Activated CD8-positive, alpha-beta memory T cell treated with anti-CD3 and anti-CD28 coated beads, Interleukin-2, amount 50 U/mL, for 48 hours (primary cell): ENCODE measurements around the gene AFAP1.
A peak's percentile ranks its signal among the peaks of the same experiment; 100 is the strongest.

Experiments
- DNase-seq: peaks from one replicate; pipeline ENCODE4 v3.0.0-alpha.2; 2020

Gene AFAP1

DNA sequence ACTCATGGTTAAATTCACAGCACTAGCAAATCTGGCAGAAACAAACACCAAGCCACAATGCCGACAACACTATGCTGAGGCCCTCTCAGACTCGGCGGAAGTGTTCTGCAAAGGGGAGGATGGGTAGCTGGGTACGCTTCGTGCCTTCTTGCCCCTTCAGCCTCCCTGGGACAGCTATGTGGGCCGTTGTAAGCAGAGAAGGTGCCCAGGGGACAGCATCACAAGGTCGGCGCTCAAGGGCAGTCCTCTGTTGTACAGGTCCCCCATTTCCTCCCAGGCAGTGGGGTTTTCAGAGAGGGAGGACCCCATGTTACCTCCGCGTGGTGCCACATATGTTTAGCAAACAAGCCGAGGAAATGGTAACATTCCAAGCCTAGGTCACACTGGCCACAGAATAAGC lies 173.6 kb downstream of the AFAP1 start:
- DNase-seq = no peak

- DNase-seq = no peak
Observed at GRCh38 chr4:7765666-7766065, 174.0 kb downstream of the AFAP1 start.

DNA sequence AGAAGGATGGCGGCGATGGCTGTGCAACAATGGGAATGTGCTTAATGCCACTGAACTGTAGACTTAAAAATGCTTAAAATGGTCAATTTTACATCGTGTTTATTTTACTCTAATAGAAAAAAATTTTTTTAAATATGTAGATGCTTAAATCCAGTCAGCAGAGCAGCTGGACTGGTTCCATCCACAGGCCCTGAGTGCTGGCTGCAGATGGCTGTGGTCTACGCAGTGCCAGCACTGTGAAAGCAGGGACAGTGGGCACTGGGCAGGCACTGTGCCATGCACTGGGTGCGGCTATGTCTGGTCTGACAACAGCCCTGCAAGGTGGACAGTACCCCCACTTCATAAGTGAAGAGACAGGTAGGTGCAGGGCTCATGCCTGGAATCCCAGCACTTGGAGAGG lies 175.2 kb downstream of the AFAP1 start:
- DNase-seq = no peak

DNA sequence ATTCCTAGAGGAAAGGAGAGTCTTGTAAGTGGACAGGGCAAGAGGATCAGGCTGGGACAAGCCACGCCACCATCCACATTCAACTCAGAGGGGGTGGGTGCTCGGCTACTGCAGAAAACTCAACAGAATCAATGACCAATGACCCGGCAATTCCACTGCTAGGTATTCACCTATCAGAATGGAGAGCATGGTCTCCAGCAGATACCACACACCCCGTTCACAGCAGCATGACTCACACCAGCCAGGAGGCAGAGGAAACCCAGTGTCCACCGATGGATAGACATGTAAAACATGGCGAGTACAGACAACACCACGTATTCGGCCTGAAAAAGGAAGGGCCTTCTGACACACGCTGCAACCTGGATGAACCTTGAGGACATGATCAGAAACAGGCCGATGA lies 175.9 kb downstream of the AFAP1 start:
- DNase-seq = no peak

DNA sequence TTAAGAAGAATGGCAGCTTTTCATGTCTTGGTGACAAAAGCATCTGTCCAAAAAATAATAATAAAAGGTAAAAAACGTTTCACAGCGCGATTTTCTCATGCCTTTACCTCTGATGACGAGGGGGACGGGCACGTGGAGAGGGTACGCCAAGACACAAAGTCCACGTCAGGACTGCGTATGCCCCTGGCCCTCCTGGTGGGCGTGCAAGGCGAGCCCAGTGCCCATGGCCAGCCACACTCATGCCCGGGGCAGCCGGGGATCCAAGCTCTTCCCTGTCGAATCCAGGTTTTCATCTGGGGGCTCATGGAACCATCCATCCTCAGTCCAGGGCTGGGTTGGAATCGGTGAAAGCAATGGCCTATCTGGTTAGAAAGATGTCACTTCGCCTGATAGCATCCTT lies 176.6 kb downstream of the AFAP1 start:
- DNase-seq = no peak

GRCh38 chr4:7762376-7763030 lies 177.2 kb downstream of the AFAP1 start:
- no peak for DNase-seq

DNA sequence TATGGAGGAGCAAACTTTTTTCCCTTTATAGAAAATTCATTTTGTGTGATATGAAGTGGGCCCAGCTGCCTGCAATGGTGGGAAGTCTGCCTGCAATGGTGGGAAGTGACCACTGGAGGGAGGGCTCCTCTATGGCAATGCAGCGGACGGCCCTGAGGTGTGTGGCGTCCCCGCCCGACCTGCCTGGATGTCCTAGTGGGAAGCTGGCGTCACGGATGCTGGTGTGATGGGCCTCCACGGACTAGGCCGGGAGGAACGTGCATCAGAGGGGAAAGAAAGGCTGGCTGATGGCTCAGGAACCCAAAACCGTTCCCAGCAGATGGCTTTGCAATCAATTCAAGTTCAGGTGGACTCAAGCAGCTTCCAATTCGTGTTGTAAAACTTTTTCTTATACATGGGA lies 177.9 kb downstream of the AFAP1 start:
- peak; percentile 72 for DNase-seq

GRCh38 chr4:7761312-7761711 lies 178.3 kb downstream of the AFAP1 start:
- no peak for DNase-seq

- DNase-seq = no peak
Observed at GRCh38 chr4:7760706-7761105, 179.0 kb downstream of the AFAP1 start.

- DNase-seq = no peak
Observed at GRCh38 chr4:7760228-7760627, 179.4 kb downstream of the AFAP1 start.

- DNase-seq = no peak
Observed at GRCh38 chr4:7759635-7760034, 180.0 kb downstream of the AFAP1 start.

GRCh38 chr4:7759216-7759615 lies 180.4 kb downstream of the AFAP1 start:
- DNase-seq = peak; percentile 66

- DNase-seq = no peak
Observed at GRCh38 chr4:7758476-7758875, 181.2 kb downstream of the AFAP1 start.

DNA sequence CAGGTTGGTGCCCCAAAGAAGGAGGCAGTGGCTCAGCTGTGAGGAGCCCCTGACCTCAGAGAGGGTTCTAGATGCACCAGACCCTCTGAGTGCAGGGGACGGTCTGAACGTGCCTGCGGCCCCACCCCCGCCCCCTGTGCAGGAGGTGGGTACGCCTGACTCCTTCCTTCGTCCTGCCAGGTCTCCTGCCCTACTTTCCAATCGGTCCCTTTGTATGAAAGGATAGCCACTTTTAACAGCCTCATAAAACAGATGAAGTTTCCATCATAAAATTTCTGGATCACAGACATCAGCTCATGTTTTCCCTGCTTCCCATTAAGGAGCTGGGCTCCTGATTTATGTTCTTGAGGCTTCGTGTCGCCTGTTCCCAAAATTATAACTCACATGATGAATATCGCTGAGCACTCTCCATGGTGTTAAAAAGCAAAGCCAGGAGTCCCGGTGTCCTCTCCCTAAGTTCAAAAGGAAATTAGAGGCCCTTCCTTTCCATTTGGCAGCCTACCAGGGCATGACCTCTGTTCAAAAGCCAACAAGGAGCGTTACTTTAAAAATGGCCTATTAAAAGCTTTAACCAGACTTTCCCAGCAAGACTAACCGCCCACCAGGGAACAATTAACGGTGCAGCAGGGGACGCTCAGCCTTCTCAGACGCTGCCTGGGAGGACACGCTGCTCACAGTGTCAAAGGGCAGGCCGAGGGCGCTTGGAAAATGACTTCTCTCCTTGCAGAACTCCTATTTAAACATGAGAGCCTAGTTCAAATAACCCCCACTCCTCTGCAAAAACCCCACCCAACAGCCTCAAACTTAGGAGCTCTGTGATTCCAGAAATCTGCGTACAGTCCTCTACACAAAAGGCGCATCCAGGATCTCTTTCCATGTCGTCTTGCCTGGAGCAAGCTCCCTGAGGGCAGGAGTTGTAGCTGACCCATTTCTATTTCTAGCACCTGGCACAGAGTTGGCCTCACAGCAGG lies 181.9 kb downstream of the AFAP1 start:
- no peak for DNase-seq

DNA sequence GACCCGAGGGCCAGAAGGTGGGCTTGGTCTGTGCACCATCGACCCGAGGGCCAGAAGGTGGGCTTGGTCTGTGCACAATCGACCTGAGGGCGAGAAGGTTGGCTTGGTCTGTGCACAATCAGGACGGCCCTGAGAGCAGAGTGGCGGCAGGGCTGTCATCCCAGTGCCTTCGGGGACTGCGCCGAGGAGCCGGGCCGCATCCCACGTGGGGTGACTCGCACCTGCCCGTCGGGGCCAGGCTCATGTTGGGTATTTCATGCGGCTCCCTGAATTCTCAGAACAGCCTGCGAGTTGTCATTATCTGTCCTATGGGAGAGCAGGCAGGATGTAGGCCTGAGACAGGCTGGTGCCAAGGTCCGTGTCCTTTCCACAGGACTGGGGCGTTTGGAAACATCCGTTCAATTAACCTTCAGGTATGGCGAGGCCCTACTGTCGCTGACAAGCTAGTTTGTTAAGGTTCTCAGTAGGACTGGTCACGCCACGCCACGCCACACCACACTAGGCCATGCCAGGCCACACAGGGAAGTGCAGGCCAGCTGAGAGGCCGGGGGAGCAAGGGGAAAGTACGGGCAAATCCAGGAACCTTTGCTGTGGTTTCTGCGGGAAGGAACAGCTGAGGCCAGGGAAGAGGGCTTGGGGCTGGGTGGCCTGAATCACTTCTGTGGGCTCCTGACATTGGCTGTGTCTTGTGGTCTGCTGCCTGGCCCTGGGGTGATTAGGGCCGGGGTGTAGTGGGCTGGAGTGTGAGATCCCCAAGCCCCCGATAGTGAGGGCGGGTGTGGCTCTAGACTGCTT lies 182.9 kb downstream of the AFAP1 start:
- DNase-seq = no peak

- DNase-seq = no peak
Observed at GRCh38 chr4:7756071-7756470, 183.6 kb downstream of the AFAP1 start.

- no peak for DNase-seq
Observed at GRCh38 chr4:7755561-7755960, 184.1 kb downstream of the AFAP1 start.

GRCh38 chr4:7754565-7755262 lies 184.9 kb downstream of the AFAP1 start:
- DNase-seq = no peak

DNA sequence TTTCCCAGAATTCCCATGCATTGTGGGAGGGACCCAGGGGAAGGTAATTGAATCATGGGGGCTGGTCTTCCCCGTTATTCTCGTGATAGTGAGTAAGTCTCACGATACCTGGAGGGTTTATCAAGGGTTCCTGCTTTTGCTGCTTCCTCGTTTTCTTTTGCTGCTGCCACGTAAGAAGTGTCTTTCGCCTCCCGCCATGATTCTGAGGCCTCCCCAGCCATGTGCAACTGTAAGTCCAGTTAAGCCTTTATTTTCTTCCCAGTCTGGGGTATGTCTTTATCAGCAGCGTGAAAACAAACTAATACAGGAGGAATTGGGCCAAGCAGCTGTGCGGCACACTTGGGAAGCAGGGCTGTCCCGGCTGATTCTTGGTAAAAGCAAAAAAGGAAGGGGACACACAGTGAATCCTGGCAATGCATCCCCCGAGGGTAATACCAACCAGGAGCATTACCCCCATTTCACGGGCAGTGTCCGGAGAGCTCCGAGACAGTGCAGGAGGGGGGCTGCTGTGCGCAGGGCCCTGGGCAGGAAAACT lies 185.7 kb downstream of the AFAP1 start:
- DNase-seq = no peak

DNA sequence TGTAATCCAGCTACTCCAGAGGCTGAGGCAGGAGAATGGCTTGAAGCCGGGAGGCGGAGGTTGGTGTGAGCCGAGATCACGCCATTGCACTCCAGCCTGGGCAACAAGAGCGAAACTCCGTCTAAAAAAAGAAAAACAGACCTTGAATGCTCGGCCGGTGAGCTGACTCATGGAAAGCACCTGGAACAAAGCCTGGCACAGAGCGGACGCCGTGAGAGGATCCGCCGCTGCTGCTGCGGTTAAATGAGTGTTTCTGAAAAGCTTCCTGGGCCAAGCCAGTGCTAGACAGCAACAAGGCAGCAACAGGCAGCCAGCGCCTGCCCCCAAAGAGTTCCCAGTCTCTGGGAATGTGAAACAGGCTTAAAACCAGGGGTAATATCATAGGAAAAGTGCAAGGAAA lies 186.4 kb downstream of the AFAP1 start:
- no peak for DNase-seq

- no peak for DNase-seq
Observed at GRCh38 chr4:7752649-7753048, 187.0 kb downstream of the AFAP1 start.

- DNase-seq = no peak
Observed at GRCh38 chr4:7750972-7751371, 188.7 kb downstream of the AFAP1 start.

GRCh38 chr4:7750523-7750922 lies 189.1 kb downstream of the AFAP1 start:
- DNase-seq = no peak
